LNCaP clone FGC (cell line): ENCODE results near the gene HES4.
A peak's percentile ranks its signal among the peaks of the same experiment; 100 is the strongest.
"Not testable (repeated sequence)": the region's sequence is repeated elsewhere in the genome, so short reads cannot be mapped to it uniquely, and the experiment has no call there.

Source experiments
- DNase-seq: peaks from one replicate; pipeline ENCODE4 v3.0.0-alpha.2; 2011; ENCODE audit warnings: low read depth
- H3K4me3 ChIP-seq: 2 replicates; pipeline ENCODE4 v1.5.1; 2011; ENCODE audit warnings: mild to moderate bottlenecking, low read depth, low read length, control low read depth
- TF ChIP-seq, protein P1 (sequence below): IDR thresholded peaks from 2 replicates; pipeline ENCODE4 v1.5.1; 2012; ENCODE audit warnings: mild to moderate bottlenecking; ENCODE audit not compliant: control insufficient read depth, insufficient read depth; ENCODE audit errors: extremely low read depth

HES4 gene

GRCh38 chr1:978835-979743 lies 20.8 kb downstream of the HES4 start:
- no peak overlapping the region for H3K4me3 ChIP-seq
- TF ChIP-seq, protein P1, sequence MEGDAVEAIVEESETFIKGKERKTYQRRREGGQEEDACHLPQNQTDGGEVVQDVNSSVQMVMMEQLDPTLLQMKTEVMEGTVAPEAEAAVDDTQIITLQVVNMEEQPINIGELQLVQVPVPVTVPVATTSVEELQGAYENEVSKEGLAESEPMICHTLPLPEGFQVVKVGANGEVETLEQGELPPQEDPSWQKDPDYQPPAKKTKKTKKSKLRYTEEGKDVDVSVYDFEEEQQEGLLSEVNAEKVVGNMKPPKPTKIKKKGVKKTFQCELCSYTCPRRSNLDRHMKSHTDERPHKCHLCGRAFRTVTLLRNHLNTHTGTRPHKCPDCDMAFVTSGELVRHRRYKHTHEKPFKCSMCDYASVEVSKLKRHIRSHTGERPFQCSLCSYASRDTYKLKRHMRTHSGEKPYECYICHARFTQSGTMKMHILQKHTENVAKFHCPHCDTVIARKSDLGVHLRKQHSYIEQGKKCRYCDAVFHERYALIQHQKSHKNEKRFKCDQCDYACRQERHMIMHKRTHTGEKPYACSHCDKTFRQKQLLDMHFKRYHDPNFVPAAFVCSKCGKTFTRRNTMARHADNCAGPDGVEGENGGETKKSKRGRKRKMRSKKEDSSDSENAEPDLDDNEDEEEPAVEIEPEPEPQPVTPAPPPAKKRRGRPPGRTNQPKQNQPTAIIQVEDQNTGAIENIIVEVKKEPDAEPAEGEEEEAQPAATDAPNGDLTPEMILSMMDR = no peak
- no peak for DNase-seq

GRCh38 chr1:978069-978834 lies 21.6 kb downstream of the HES4 start:
- DNase-seq = no peak

GRCh38 chr1:976791-977190 lies 23.1 kb downstream of the HES4 start:
- not testable (repeated sequence) for H3K4me3 ChIP-seq, DNase-seq

More at GRCh38 chr1:978069-978834, 21.6 kb downstream of the HES4 start:
- H3K4me3 ChIP-seq = no peak overlapping the region
- TF ChIP-seq, protein P1 = no peak

DNA sequence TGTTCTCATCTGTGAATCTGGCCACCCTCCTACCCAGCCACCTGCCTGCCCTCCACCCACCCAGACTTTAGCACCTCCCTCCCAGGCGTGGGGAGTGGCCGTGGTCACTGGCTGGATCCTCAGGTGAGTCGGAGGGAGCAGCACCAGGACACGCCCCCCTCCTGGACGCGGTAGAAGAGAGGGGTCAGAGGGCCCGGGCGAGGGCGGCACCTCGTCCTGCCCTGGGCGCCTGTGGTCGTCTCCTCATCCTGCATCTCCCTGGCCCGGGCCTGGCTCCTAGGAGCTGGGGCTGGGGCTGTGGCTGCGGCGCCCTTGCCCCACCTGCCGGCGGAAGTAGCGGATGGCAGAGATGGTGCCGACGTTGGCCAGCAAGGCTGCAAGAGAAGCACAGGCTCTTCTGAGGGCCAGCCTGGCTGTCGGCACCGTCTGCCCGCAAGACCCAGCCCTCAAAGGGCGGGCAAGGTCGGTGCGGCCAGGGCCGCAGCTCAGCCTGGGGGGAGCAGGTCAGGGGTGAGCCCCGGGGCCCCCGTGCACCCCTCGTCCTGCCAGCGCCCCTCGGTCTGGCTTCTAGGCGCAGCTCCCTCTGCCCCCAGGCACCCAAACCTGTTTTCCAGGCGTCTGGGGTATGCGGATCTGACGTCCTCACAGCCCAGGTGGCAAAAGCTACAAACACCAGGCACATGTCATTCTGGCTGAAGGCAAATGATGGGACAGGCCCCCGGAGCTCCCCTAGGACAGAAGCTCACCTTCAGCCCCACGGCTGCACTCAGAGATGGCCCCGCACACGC lies 23.8 kb downstream of the HES4 start:
- peak; percentile 45 for DNase-seq
- H3K4me3 ChIP-seq = peak overlapping the region; percentile 55
- TF ChIP-seq, protein P1 = peak; percentile 65

DNA sequence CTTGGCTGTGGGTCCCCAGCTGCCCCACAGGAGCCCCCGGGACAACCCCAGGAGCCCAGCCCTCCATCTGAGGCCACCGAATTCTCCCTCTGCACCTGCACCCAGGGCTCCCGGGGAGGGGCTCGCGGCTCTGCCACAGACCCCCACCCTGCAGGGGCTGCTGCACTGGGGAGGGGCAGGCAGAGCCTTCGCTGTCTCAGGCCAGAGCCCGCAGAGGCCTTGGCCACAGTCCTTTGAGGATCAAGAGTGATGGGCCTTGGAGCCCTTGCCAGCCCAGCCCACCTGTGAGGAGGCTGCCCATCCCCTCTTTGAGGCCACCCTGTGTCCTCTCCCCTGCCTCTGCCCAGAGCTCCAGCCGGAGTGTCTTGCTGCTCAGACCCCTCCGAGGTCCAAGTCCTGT lies 24.5 kb downstream of the HES4 start:
- DNase-seq = no peak
- peak overlapping the region; percentile 55 for H3K4me3 ChIP-seq
- TF ChIP-seq, protein P1 = no peak

DNA sequence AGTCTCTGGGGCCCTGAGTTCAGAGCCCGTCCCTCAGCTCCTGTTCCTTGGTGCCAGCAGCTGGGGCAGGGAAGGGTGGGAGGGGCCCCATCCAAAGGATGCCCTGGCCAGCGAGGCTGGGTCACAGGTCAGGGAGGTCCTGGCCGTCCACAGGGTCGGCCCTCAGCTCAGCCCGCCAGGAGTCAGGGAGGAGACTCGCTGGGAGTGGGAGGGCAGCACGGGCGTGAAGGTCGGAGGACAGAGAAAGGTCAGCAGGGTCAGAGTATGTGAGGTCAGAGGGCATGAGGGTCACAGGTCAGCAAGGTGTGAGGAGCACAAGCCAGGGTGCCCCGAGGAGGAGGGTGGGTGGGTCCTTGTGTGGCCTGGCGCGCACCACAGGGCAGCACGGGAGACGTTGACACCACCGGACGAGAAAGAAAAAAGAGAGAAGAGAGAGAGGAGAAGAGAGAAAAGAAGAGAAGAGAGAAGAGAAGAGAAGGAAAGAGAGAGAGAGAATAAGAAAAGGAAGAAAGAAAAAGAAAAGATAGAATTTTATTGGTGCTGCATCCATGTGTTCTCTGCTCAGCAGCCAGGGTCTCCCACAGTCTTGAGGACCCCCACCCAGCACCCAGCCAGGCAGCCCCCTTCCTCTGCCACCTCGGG lies 25.1 kb downstream of the HES4 start:
- TF ChIP-seq, protein P1 = no peak
- DNase-seq = no peak
- no peak overlapping the region for H3K4me3 ChIP-seq
